Activated CD8-positive, alpha-beta memory T cell treated with anti-CD3 and anti-CD28 coated beads for 4 hours (primary cell): ENCODE measurements around the gene UCP3.

Experiments used
- DNase-seq, 2 donors: peaks; one replicate each; pipeline ENCODE4 v3.0.0-alpha.2; 2020; ENCODE audit warnings: low read depth in 2 of 2

UCP3 gene

GRCh38 chr11:73951797-73952196 lies 57.1 kb downstream of the UCP3 start:
- no peak for DNase-seq

GRCh38 chr11:73950869-73951710 lies 57.8 kb downstream of the UCP3 start, which contains the start of gene DNAJB13:
Gene DNAJB13 (plus strand): TSS chr11:73951026. CDS start chr11:73951070, 44 bp downstream.
- no peak for DNase-seq
